H1 (cell line): Measurements from ENCODE around the gene COG4. TPM values are rescaled to one million over a fixed set of nuclear protein-coding genes. Genes with fewer than 3 reads are reported as not detected.
A peak's percentile ranks its signal among the peaks of the same experiment; 100 is the strongest.

Experiments used
- CTCF ChIA-PET: fragments of 300-600 bp; sonication (Branson Sonifier 250); formaldehyde crosslinking; loops from one replicate; lab custom pipeline; 2021; ENCODE audit not compliant: partially characterized antibody; lab: Charles Lee
- POLR2A ChIA-PET: fragments of 300-600 bp; sonication (Branson Sonifier 250); formaldehyde crosslinking; loops from one replicate; lab custom pipeline; 2021; ENCODE audit warnings: inconsistent platforms; ENCODE audit not compliant: partially characterized antibody; lab: Charles Lee
- DNase-seq, 2 experiments: peaks; one replicate each; pipeline versions ENCODE4 v3.0.0 to v3.0.0-alpha.2; 2010 to 2022; ENCODE audit warnings: low spot score in 2 of 2, low read depth in 1 of 2, mixed read lengths in 1 of 2
- FAIRE-seq: peaks from 2 replicates; lab custom pipeline; 2011; peaks lifted over from hg19 to GRCh38; lab: Jason Lieb, UNC
- H2AFZ ChIP-seq: 2 replicates; pipeline ENCODE4 v1.8.1; 2012; ENCODE audit warnings: low read length, inconsistent platforms
- H2AK5ac ChIP-seq: 2 replicates; pipeline ENCODE4 v1.6.1; 2013; ENCODE audit warnings: low read depth, low read length
- H2BK120ac ChIP-seq: replicated peaks from 2 replicates; pipeline ENCODE3; 2013; ENCODE audit warnings: low read depth, low read length, inconsistent platforms
- H2BK12ac ChIP-seq: 2 replicates; pipeline ENCODE4 v1.6.1; 2013; ENCODE audit warnings: low read depth, low read length
- H2BK15ac ChIP-seq: 2 replicates; pipeline ENCODE4 v1.6.1; 2013; ENCODE audit warnings: low read length
- H2BK20ac ChIP-seq: 2 replicates; pipeline ENCODE4 v1.6.1; 2013; ENCODE audit warnings: low read length
- H2BK5ac ChIP-seq: 2 replicates; pipeline ENCODE4 v1.6.1; 2013; ENCODE audit warnings: low read depth, low read length
- H3K14ac ChIP-seq: 2 replicates; pipeline ENCODE4 v1.6.1; 2013; ENCODE audit warnings: inconsistent platforms; ENCODE audit not compliant: insufficient read length
- H3K18ac ChIP-seq: 2 replicates; pipeline ENCODE4 v1.6.1; 2013; ENCODE audit warnings: low read length; ENCODE audit errors: extremely low read depth
- H3K23ac ChIP-seq: 2 replicates; pipeline ENCODE4 v1.6.1; 2013; ENCODE audit warnings: inconsistent platforms; ENCODE audit not compliant: insufficient read length
- H3K23me2 ChIP-seq: 2 replicates; pipeline ENCODE4 v1.6.1; 2013; ENCODE audit warnings: low read depth, low read length
- H3K27ac ChIP-seq: 2 replicates; pipeline ENCODE4 v1.6.1; 2011; ENCODE audit warnings: low read depth, low read length, inconsistent platforms
- H3K27me3 ChIP-seq, 4 experiments: replicated peaks in 1 of 4; 1 replicate in 1 of 4; 2 replicates in 3 of 4; pipeline versions ENCODE4 v1.6.1 to v1.8.1; 2011 to 2013; ENCODE audit warnings: low read length in 3 of 4, mild to moderate bottlenecking in 3 of 4, inconsistent platforms in 2 of 4, mixed read lengths in 2 of 4, moderate library complexity in 1 of 4; ENCODE audit not compliant: control insufficient read depth in 3 of 4, insufficient read depth in 3 of 4; ENCODE audit errors: extremely low read depth in 1 of 4
- H3K36me3 ChIP-seq, 4 experiments: 2 replicates each; pipeline versions ENCODE4 v1.6.1 to v1.8.1; 2011 to 2013; ENCODE audit warnings: mild to moderate bottlenecking in 4 of 4, low read length in 3 of 4, moderate library complexity in 2 of 4, control low read depth in 1 of 4, inconsistent platforms in 1 of 4; ENCODE audit not compliant: insufficient read depth in 4 of 4, control insufficient read depth in 2 of 4
- H3K4ac ChIP-seq: replicated peaks from 2 replicates; pipeline ENCODE3; 2013; ENCODE audit warnings: low read length, low read depth, mixed read lengths, inconsistent platforms; ENCODE audit not compliant: insufficient read length
- H3K4me1 ChIP-seq, 4 experiments: replicated peaks in 1 of 4; 1 replicate in 1 of 4; 2 replicates in 3 of 4; pipeline versions ENCODE4 v1.6.1 to v1.8.1; 2011 to 2013; ENCODE audit warnings: low read length in 3 of 4, inconsistent platforms in 2 of 4, mixed read lengths in 1 of 4; ENCODE audit not compliant: insufficient read depth in 4 of 4, control insufficient read depth in 3 of 4
- H3K4me2 ChIP-seq, 2 experiments: 2 replicates each; pipeline versions ENCODE4 v1.6.1 to v1.8.1; 2011 to 2013; ENCODE audit warnings: low read depth in 2 of 2, low read length in 2 of 2, control low read depth in 1 of 2, inconsistent platforms in 1 of 2, mild to moderate bottlenecking in 1 of 2; ENCODE audit not compliant: insufficient read depth in 1 of 2
- H3K4me3 ChIP-seq, 4 experiments: fragments of 200-600, 300-600 bp in 1 of 4; sonication (generic), shearing (Covaris generic), sonication (Bioruptor Twin) in 1 of 4; 2 replicates each; pipeline versions ENCODE4 v1.5.1 to v1.8.1; 2011 to 2016; ENCODE audit warnings: low read length in 4 of 4, low read depth in 3 of 4, control low read depth in 2 of 4, inconsistent platforms in 2 of 4, mild to moderate bottlenecking in 2 of 4, mixed read lengths in 1 of 4, moderate library complexity in 1 of 4; ENCODE audit not compliant: insufficient read depth in 2 of 4; ENCODE audit errors: extremely low read depth in 1 of 4
- H3K56ac ChIP-seq: replicated peaks from 2 replicates; pipeline ENCODE3; 2013; ENCODE audit warnings: low read depth, mild to moderate bottlenecking, mixed read lengths, low read length, inconsistent platforms; ENCODE audit not compliant: insufficient read length
- H3K79me1 ChIP-seq: 2 replicates; pipeline ENCODE4 v1.6.1; 2013; ENCODE audit warnings: low read depth, low read length, control low read depth
- H3K79me2 ChIP-seq, 2 experiments: 2 replicates each; pipeline versions ENCODE4 v1.6.1 to v1.8.1; 2012 to 2013; ENCODE audit warnings: low read length in 2 of 2, mild to moderate bottlenecking in 2 of 2, inconsistent platforms in 1 of 2; ENCODE audit not compliant: insufficient read depth in 2 of 2, control insufficient read depth in 1 of 2
- H3K9ac ChIP-seq, 4 experiments: replicated peaks in 1 of 4; 1 replicate in 1 of 4; 2 replicates in 3 of 4; pipeline versions ENCODE4 v1.6.1 to v1.8.1; 2011 to 2013; ENCODE audit warnings: low read depth in 3 of 4, low read length in 3 of 4, control low read depth in 2 of 4, mild to moderate bottlenecking in 2 of 4, moderate library complexity in 2 of 4, inconsistent platforms in 1 of 4; ENCODE audit errors: extremely low read depth in 1 of 4
- H3K9me3 ChIP-seq, 2 experiments: 2 replicates each; pipeline versions ENCODE4 v1.6.1 to v1.8.1; 2012 to 2013; ENCODE audit warnings: mild to moderate bottlenecking in 2 of 2, moderate library complexity in 2 of 2, control low read depth in 1 of 2, inconsistent platforms in 1 of 2, low read depth in 1 of 2, low read length in 1 of 2, mixed read lengths in 1 of 2; ENCODE audit not compliant: insufficient read depth in 2 of 2
- H4K20me1 ChIP-seq, 2 experiments: replicated peaks in 1 of 2; 2 replicates each; pipeline versions ENCODE3 to v1.8.1; 2011 to 2013; ENCODE audit warnings: inconsistent platforms in 2 of 2, low read length in 2 of 2, mild to moderate bottlenecking in 1 of 2; ENCODE audit not compliant: insufficient read depth in 2 of 2, control insufficient read depth in 1 of 2
- H4K5ac ChIP-seq: 2 replicates; pipeline ENCODE4 v1.6.1; 2013; ENCODE audit warnings: low read length, low read depth, mixed read lengths, inconsistent platforms; ENCODE audit not compliant: insufficient read length
- H4K8ac ChIP-seq: 2 replicates; pipeline ENCODE4 v1.8.0; 2013; ENCODE audit warnings: mild to moderate bottlenecking, moderate library complexity, low read length, inconsistent platforms; ENCODE audit not compliant: insufficient read depth; ENCODE audit errors: extremely low read depth
- H4K91ac ChIP-seq: replicated peaks from 2 replicates; pipeline ENCODE3; 2013; ENCODE audit warnings: low read length, mixed read lengths, inconsistent platforms; ENCODE audit not compliant: insufficient read length
- CEBPB ChIP-seq: IDR thresholded peaks from 2 replicates; pipeline ENCODE4 v1.6.1; 2012; ENCODE audit warnings: low read depth, low read length
- CTBP2 ChIP-seq: IDR thresholded peaks from 2 replicates; pipeline ENCODE4 v1.7.0; 2011; ENCODE audit warnings: borderline replicate concordance, mild to moderate bottlenecking, moderate library complexity, mixed read lengths, low read length; ENCODE audit not compliant: insufficient read depth, insufficient read length
- KDM4A ChIP-seq: IDR thresholded peaks from one replicate; pipeline ENCODE4 v1.7.1; 2012; ENCODE audit warnings: low read depth, mild to moderate bottlenecking, moderate library complexity, low read length, inconsistent platforms; ENCODE audit not compliant: severe bottlenecking
- MAFK ChIP-seq: IDR thresholded peaks from 2 replicates; pipeline ENCODE4 v1.6.1; 2012; ENCODE audit warnings: low read depth, mild to moderate bottlenecking, improper control_type of control experiment, low read length
- NRF1 ChIP-seq: IDR thresholded peaks from 2 replicates; pipeline ENCODE4 v1.6.1; 2011; ENCODE audit warnings: mild to moderate bottlenecking, low read depth, low read length, improper control_type of control experiment
- POLR2AphosphoS5 ChIP-seq: IDR thresholded peaks from 2 replicates; pipeline ENCODE4 v1.6.1; 2011; ENCODE audit warnings: low read depth, low read length
- TCF12 ChIP-seq: IDR thresholded peaks from 2 replicates; pipeline ENCODE4 v1.6.1; 2011; ENCODE audit warnings: low read depth, mild to moderate bottlenecking, low read length
- WGBS, 2 experiments: shearing (Covaris generic) in 1 of 2; methylation state at CpG; one replicate each; pipeline versions ENCODE4 v1.1.6 to v1.1.7; 2013 to 2015; ENCODE audit warnings: low lambda C conversion rate in 2 of 2, mixed read lengths in 2 of 2, inconsistent platforms in 1 of 2, low coverage in 1 of 2, missing lambda C conversion rate in 1 of 2; ENCODE audit not compliant: insufficient replicate concordance in 2 of 2, insufficient coverage in 1 of 2, insufficient read length in 1 of 2; ENCODE audit errors: extremely low coverage in 1 of 2, missing lambda C conversion rate in 1 of 2; 5-methylcytosine and 5-hydroxymethylcytosine counted together
- polyA plus RNA-seq, 7 experiments: library from polyadenylated mRNA; depleted of rRNA in 3 of 7; stranded (reverse) in 5 of 7; unstranded in 2 of 7; fragments of >200 nt in 5 of 7; fragments of 200-250 nt in 2 of 7; gene quantifications; 1 replicate in 5 of 7; 2 replicates in 1 of 7; 4 replicates in 1 of 7; pipeline versions ENCODE4 v1.2.1 to v1.2.3, GENCODE V29; 2011 to 2013; ENCODE audit warnings: missing spikeins in 2 of 7, mixed read lengths in 2 of 7
- total RNA-seq: library from RNA; stranded (reverse); fragmentation: NEBNext Ultra II Directional; extraction: Animal tissue kit (Norgen Biotek cat#: 25700); gene quantifications from 2 replicates; pipeline ENCODE4 v1.2.1, GENCODE V29; 2021

Gene COG4
- total and polyA plus RNA-seq, 2 of the 8 experiments (the other 6 are each of a cell fraction or from before 2014, with no cell fraction given), result 46.1 to 50.2 TPM

- no peak overlapping the region for H3K56ac ChIP-seq
- peaks cover 2% of the 10 kb centered on the region; the same call in 1 of the 2 replicates for H3K23me2 ChIP-seq
- H3K18ac ChIP-seq, result no peak overlapping the region
- FAIRE-seq (no peak), DNase-seq (no peak)
- H2AFZ ChIP-seq, result no peak overlapping the region
- CTCF ChIA-PET, result interaction anchor here (1.2 to 3.2 kb wide), 4 partner anchors 13 to 103 kb away, joined by 3 to 17 read pairs (median 4); no protein-coding TSS in a partner anchor
- no peak overlapping the region for H2BK15ac ChIP-seq
- TF ChIP-seq CTBP2 (no peak), KDM4A (no peak), NRF1 (no peak), CEBPB (no peak), TCF12 (no peak), POLR2AphosphoS5 (no peak), MAFK (no peak)
- H4K20me1 ChIP-seq, result peaks cover 0 to 2% of the 10 kb centered on the region in 2 experiments
- no peak overlapping the region for H2BK120ac ChIP-seq
- no peaks in the 10 kb centered on the region for H3K79me2 ChIP-seq
- no peak overlapping the region for H3K4me3 ChIP-seq
- H2BK12ac ChIP-seq, result no peak overlapping the region
- no peaks in the 10 kb centered on the region for H3K27me3 ChIP-seq
- no peak overlapping the region for H2BK20ac ChIP-seq
- no peak overlapping the region for H3K27ac ChIP-seq
- H2BK5ac ChIP-seq, result no peak overlapping the region
- no peak overlapping the region for H4K5ac ChIP-seq
- no peaks in the 10 kb centered on the region for H3K79me1 ChIP-seq
- peaks cover 3 to 28% (median 10%) of the 10 kb centered on the region in 4 experiments; a peak in 5 of 8 replicates for H3K36me3 ChIP-seq
- H3K4me1 ChIP-seq, result peaks cover 0 to 4% (median under 1%) of the 10 kb centered on the region in 4 experiments; a peak in 2 of 7 replicates
- no peaks in the 10 kb centered on the region for H3K9me3 ChIP-seq
- no peak overlapping the region for H3K23ac ChIP-seq
- peak overlapping the region; percentile 0; the same call in 1 of the 2 replicates for H4K8ac ChIP-seq
- no peak overlapping the region for H3K4me2 ChIP-seq
- H3K9ac ChIP-seq, result no peak overlapping the region
- H3K4ac ChIP-seq, result no peak overlapping the region
- H3K14ac ChIP-seq, result no peak overlapping the region
- no peak overlapping the region for H4K91ac ChIP-seq
- POLR2A ChIA-PET, result interaction anchor here (0.7 to 2.2 kb wide), 6 partner anchors 9 to 109 kb away, joined by 3 to 8 read pairs (median 5); no protein-coding TSS in a partner anchor
- WGBS, 2 experiments, result 81% methylated on average over 5 of the region's 5 CpGs; no CpG with 5 or more reads in 1 of the 2 experiments
- H2AK5ac ChIP-seq, result no peak overlapping the region
Measured at GRCh38 chr16:70483426-70483825, 39.9 kb downstream of the COG4 start.
